AG04450 (cell line): ENCODE data around the gene MSI2. TPM values are rescaled to one million over a fixed set of nuclear protein-coding genes. Genes with fewer than 3 reads are reported as not detected.

ENCODE experiments used
- CTCF ChIA-PET: fragments of 300-600, 350-600 bp; formaldehyde crosslinking; extraction: SDS; loops from one replicate; lab custom pipeline; 2022; ENCODE audit warnings: antibody characterized with exemption, inconsistent platforms; lab: Charles Lee
- POLR2A ChIA-PET: fragments of 350-600 bp; formaldehyde crosslinking; extraction: SDS; loops from one replicate; lab custom pipeline; 2021; ENCODE audit warnings: antibody characterized with exemption, inconsistent platforms; lab: Yijun Ruan, JAX
- DNase-seq: peaks from one replicate; pipeline ENCODE4 v3.0.0-alpha.2; 2011; ENCODE audit warnings: low read depth, low spot score
- H3K27ac ChIP-seq: one replicate; pipeline ENCODE4 v1.5.1; 2012; ENCODE audit warnings: low read depth, low read length, control low read depth
- H3K27me3 ChIP-seq: one replicate; pipeline ENCODE4 v1.6.0; 2012; ENCODE audit warnings: low read length; ENCODE audit not compliant: control insufficient read depth, insufficient read depth
- H3K4me3 ChIP-seq: 2 replicates; pipeline ENCODE4 v1.5.1; 2011; ENCODE audit warnings: mild to moderate bottlenecking, low read depth, low read length, control low read depth
- H3K9me3 ChIP-seq: 2 replicates; pipeline ENCODE4 v1.5.1; 2012; ENCODE audit warnings: low read length; ENCODE audit not compliant: control insufficient read depth, insufficient read depth
- CTCF ChIP-seq: IDR thresholded peaks from 2 replicates; pipeline ENCODE4 v1.5.1; 2011; ENCODE audit warnings: low read depth, low read length, control low read depth, inconsistent platforms
- polyA plus RNA-seq: library from polyadenylated mRNA; depleted of rRNA; stranded (reverse); fragments of >200 nt; gene quantifications from 2 replicates; pipeline ENCODE4 v1.2.3, GENCODE V29; 2011

MSI2 gene
- polyA plus RNA-seq, 1 experiment, result 26.2 TPM

- DNase-seq, result no peak
- no peak for TF ChIP-seq CTCF
- CTCF ChIA-PET, result no interaction called here
- H3K27ac ChIP-seq, result no peak overlapping the region
- H3K9me3 ChIP-seq, result no peaks in the 10 kb centered on the region
- POLR2A ChIA-PET, result no interaction called here
- peaks cover 27% of the 10 kb centered on the region for H3K27me3 ChIP-seq
- H3K4me3 ChIP-seq, result no peak overlapping the region
These were observed 441.8 kb downstream of the MSI2 start for GRCh38 chr17:57697891-57698711.

- Histone ChIP-seq H3K27ac (no peak overlapping the region), H3K9me3 (no peaks in the 10 kb centered on the region), H3K27me3 (peaks cover 25% of the 10 kb centered on the region), H3K4me3 (no peak overlapping the region)
- CTCF ChIA-PET, result no interaction called here
- no peak for DNase-seq
- TF ChIP-seq CTCF, result no peak
- POLR2A ChIA-PET, result no interaction called here
These were observed 443.5 kb downstream of the MSI2 start for GRCh38 chr17:57699751-57700219.

GRCh38 chr17:57701124-57701523, 444.8 kb downstream of the MSI2 start:
- peaks cover 27% of the 10 kb centered on the region for H3K27me3 ChIP-seq
- no peak overlapping the region for H3K27ac ChIP-seq
- no peak for TF ChIP-seq CTCF
- POLR2A ChIA-PET, result no interaction called here
- CTCF ChIA-PET, result no interaction called here
- DNase-seq, result no peak
- H3K4me3 ChIP-seq, result no peak overlapping the region
- H3K9me3 ChIP-seq, result no peaks in the 10 kb centered on the region

- H3K4me3 ChIP-seq, result no peak overlapping the region
- no peak for DNase-seq
- POLR2A ChIA-PET, result no interaction called here
- CTCF ChIA-PET, result no interaction called here
- no peaks in the 10 kb centered on the region for H3K9me3 ChIP-seq
- peaks cover 38% of the 10 kb centered on the region for H3K27me3 ChIP-seq
- no peak for TF ChIP-seq CTCF
- H3K27ac ChIP-seq, result no peak overlapping the region
These were observed 446.9 kb downstream of the MSI2 start for GRCh38 chr17:57703273-57703672.

- no peak overlapping the region for H3K4me3 ChIP-seq
- ChIA-PET POLR2A (no interaction called here), CTCF (no interaction called here)
- H3K27ac ChIP-seq, result no peak overlapping the region
- TF ChIP-seq CTCF, result no peak
- H3K9me3 ChIP-seq, result no peaks in the 10 kb centered on the region
- H3K27me3 ChIP-seq, result peaks cover 34% of the 10 kb centered on the region
- no peak for DNase-seq
These were observed 448.1 kb downstream of the MSI2 start for GRCh38 chr17:57704448-57704847.
